ENCODE results near the gene KCNIP4. TPM values are rescaled to one million over a fixed set of nuclear protein-coding genes. Genes with fewer than 3 reads are reported as not detected.

The KCNIP4 gene
- total and polyA plus RNA-seq, 2 experiments from 2014 or later: 0.65 TPM; not detected in 1

GRCh38 chr4:21628116-21628670 lies 320.4 kb downstream of the KCNIP4 start:
- Histone ChIP-seq H3K4me1 (ENCODE audit: insufficient read depth) (no peaks in the 10 kb centered on the region), H3K4me2 (ENCODE audit: unreplicated experiment) (no peak overlapping the region), H3F3A (ENCODE audit: insufficient read depth) (no peaks in the 10 kb centered on the region), H3K27ac (no peak overlapping the region), H3K4me3 (no peak overlapping the region), H3K9me3 (ENCODE audit: low read depth) (no peaks in the 10 kb centered on the region), H3K9me2 (ENCODE audit: insufficient read depth) (no peaks in the 10 kb centered on the region), H3K9ac (no peak overlapping the region), H3K36me3 (ENCODE audit: low read depth) (no peaks in the 10 kb centered on the region), H3K79me2 (ENCODE audit: insufficient read depth) (no peaks in the 10 kb centered on the region), H4K20me1 (ENCODE audit: insufficient read depth) (no peaks in the 10 kb centered on the region), H3K27me3 (replicated peaks; ENCODE audit: insufficient read depth) (no peaks in the 10 kb centered on the region), H2AFZ (no peak overlapping the region)
- TF ChIP-seq EZH2phosphoT487 (IDR thresholded peaks at IDR 0.05; ENCODE audit: insufficient read depth, low read depth): no peak
- TF ChIP-seq EZH2 (IDR thresholded peaks at IDR 0.05; ENCODE audit: insufficient read depth, poor library complexity, severe bottlenecking): no peak
- in situ Hi-C loops (cut with MboI): no loop called here
- no peak for DNase-seq
- WGBS, 2 experiments (ENCODE audit: low coverage in 1 of 2, low lambda C conversion rate in 2 of 2, missing lambda C conversion rate in 2 of 2): 51 to 52% methylated on average over 4 of the region's 4 CpGs

DNA sequence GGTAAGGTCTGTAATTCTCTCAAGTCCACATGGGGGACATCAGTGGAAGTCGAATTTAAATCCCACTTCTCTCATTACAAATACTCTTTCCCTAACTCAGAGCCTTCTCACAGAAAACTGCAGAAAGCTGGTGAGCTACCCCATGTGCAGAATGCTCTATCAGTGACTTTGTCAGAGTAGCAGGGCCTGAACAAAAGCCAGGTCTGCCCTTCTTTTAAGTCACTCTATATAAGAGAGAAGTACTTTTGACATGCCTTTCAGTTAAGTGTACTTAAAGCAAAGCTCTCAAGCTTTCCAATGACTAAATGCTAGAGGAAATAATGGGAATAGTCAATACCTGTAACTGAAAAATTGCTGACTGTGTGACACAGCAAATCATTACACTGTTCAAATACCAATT lies 323.1 kb downstream of the KCNIP4 start:
- in situ Hi-C loops (cut with MboI): no loop called here
- 6% methylated on average over 1 of the region's 1 CpG for WGBS, 2 experiments (ENCODE audit: low coverage in 1 of 2, low lambda C conversion rate in 2 of 2, missing lambda C conversion rate in 2 of 2)

GRCh38 chr4:21605006-21605405 lies 343.6 kb downstream of the KCNIP4 start:
- Histone ChIP-seq H3K9ac (no peak overlapping the region), H4K20me1 (ENCODE audit: insufficient read depth) (no peaks in the 10 kb centered on the region), H3K4me3 (no peak overlapping the region), H3K27ac (no peak overlapping the region), H2AFZ (no peak overlapping the region), H3K4me1 (ENCODE audit: insufficient read depth) (no peaks in the 10 kb centered on the region), H3K9me2 (ENCODE audit: insufficient read depth) (no peaks in the 10 kb centered on the region), H3K4me2 (ENCODE audit: unreplicated experiment) (no peak overlapping the region), H3K36me3 (ENCODE audit: low read depth) (no peaks in the 10 kb centered on the region), H3K27me3 (replicated peaks; ENCODE audit: insufficient read depth) (no peaks in the 10 kb centered on the region), H3K9me3 (ENCODE audit: low read depth) (no peaks in the 10 kb centered on the region), H3K79me2 (ENCODE audit: insufficient read depth) (no peaks in the 10 kb centered on the region), H3F3A (ENCODE audit: insufficient read depth) (no peaks in the 10 kb centered on the region)
- WGBS, 2 experiments (ENCODE audit: low coverage in 1 of 2, low lambda C conversion rate in 2 of 2, missing lambda C conversion rate in 2 of 2): 31 to 40% methylated on average over 3 of the region's 3 CpGs
- no peak for DNase-seq
- no peak for TF ChIP-seq EZH2phosphoT487 (IDR thresholded peaks at IDR 0.05; ENCODE audit: insufficient read depth, low read depth)
- TF ChIP-seq EZH2 (IDR thresholded peaks at IDR 0.05; ENCODE audit: insufficient read depth, poor library complexity, severe bottlenecking): no peak
- in situ Hi-C loops (cut with MboI): no loop called here

More for the DNA sequence above, 323.1 kb downstream of the KCNIP4 start:
- no peaks in the 10 kb centered on the region for H3K4me1 ChIP-seq (ENCODE audit: insufficient read depth)
- H4K20me1 ChIP-seq (ENCODE audit: insufficient read depth): no peaks in the 10 kb centered on the region
- H3K36me3 ChIP-seq (ENCODE audit: low read depth): no peaks in the 10 kb centered on the region
- no peak overlapping the region for H3K9ac ChIP-seq
- no peak overlapping the region for H2AFZ ChIP-seq
- H3K27me3 ChIP-seq (replicated peaks; ENCODE audit: insufficient read depth): no peaks in the 10 kb centered on the region
- no peaks in the 10 kb centered on the region for H3K9me3 ChIP-seq (ENCODE audit: low read depth)
- H3K9me2 ChIP-seq (ENCODE audit: insufficient read depth): no peaks in the 10 kb centered on the region
- H3K4me2 ChIP-seq (ENCODE audit: unreplicated experiment): no peak overlapping the region
- H3K4me3 ChIP-seq: no peak overlapping the region
- no peaks in the 10 kb centered on the region for H3K79me2 ChIP-seq (ENCODE audit: insufficient read depth)
- no peaks in the 10 kb centered on the region for H3F3A ChIP-seq (ENCODE audit: insufficient read depth)
- no peak overlapping the region for H3K27ac ChIP-seq
- TF ChIP-seq EZH2 (IDR thresholded peaks at IDR 0.05; ENCODE audit: insufficient read depth, poor library complexity, severe bottlenecking): no peak
- no peak for TF ChIP-seq EZH2phosphoT487 (IDR thresholded peaks at IDR 0.05; ENCODE audit: insufficient read depth, low read depth)
- DNase-seq: no peak

- no peak for DNase-seq
- H3K9ac ChIP-seq: no peak overlapping the region
- H3K27me3 ChIP-seq (replicated peaks; ENCODE audit: insufficient read depth): no peaks in the 10 kb centered on the region; the same call in 1 of the 2 replicates
- WGBS, 2 experiments (ENCODE audit: low coverage in 1 of 2, low lambda C conversion rate in 2 of 2, missing lambda C conversion rate in 2 of 2): 31% methylated on average over 5 of the region's 5 CpGs
- no peak overlapping the region for H3K4me3 ChIP-seq
- no peaks in the 10 kb centered on the region for H3K79me2 ChIP-seq (ENCODE audit: insufficient read depth)
- H4K20me1 ChIP-seq (ENCODE audit: insufficient read depth): no peaks in the 10 kb centered on the region
- no peaks in the 10 kb centered on the region for H3F3A ChIP-seq (ENCODE audit: insufficient read depth)
- H3K27ac ChIP-seq: no peak overlapping the region
- no peaks in the 10 kb centered on the region for H3K9me3 ChIP-seq (ENCODE audit: low read depth)
- no peaks in the 10 kb centered on the region for H3K9me2 ChIP-seq (ENCODE audit: insufficient read depth)
- in situ Hi-C loops (cut with MboI): no loop called here
- no peaks in the 10 kb centered on the region for H3K4me1 ChIP-seq (ENCODE audit: insufficient read depth)
- no peak overlapping the region for H3K4me2 ChIP-seq (ENCODE audit: unreplicated experiment)
- H3K36me3 ChIP-seq (ENCODE audit: low read depth): no peaks in the 10 kb centered on the region
- no peak for TF ChIP-seq EZH2phosphoT487 (IDR thresholded peaks at IDR 0.05; ENCODE audit: insufficient read depth, low read depth)
- H2AFZ ChIP-seq: no peak overlapping the region
Observed at GRCh38 chr4:21596521-21596920, 352.1 kb downstream of the KCNIP4 start.

DNA sequence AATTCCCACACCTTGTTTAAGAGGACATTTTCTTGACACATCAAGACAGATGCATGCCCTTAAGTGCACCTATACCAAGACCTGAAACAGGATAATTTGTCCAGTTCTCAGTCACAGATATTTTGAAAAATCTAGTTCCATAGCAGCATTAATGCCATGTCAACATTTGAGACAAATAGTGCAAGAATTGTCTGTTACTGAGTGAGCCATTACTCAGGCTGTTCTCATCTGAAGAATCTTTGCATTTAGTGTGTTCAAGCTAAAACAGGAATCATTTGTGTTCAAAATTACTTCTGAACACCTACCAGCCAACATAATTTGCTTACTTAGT lies 354.9 kb downstream of the KCNIP4 start:
- Histone ChIP-seq H2AFZ (no peak overlapping the region), H3K27me3 (replicated peaks; ENCODE audit: insufficient read depth) (no peaks in the 10 kb centered on the region; the same call in 1 of the 2 replicates), H4K20me1 (ENCODE audit: insufficient read depth) (no peaks in the 10 kb centered on the region), H3K4me1 (ENCODE audit: insufficient read depth) (no peaks in the 10 kb centered on the region), H3K4me2 (ENCODE audit: unreplicated experiment) (no peak overlapping the region), H3K9ac (no peak overlapping the region), H3K36me3 (ENCODE audit: low read depth) (no peaks in the 10 kb centered on the region), H3K9me3 (ENCODE audit: low read depth) (no peaks in the 10 kb centered on the region), H3K9me2 (ENCODE audit: insufficient read depth) (no peaks in the 10 kb centered on the region), H3F3A (ENCODE audit: insufficient read depth) (no peaks in the 10 kb centered on the region), H3K27ac (no peak overlapping the region), H3K4me3 (no peak overlapping the region), H3K79me2 (ENCODE audit: insufficient read depth) (no peaks in the 10 kb centered on the region)
- no peak for DNase-seq
- in situ Hi-C loops (cut with MboI): no loop called here
- TF ChIP-seq EZH2 (IDR thresholded peaks at IDR 0.05; ENCODE audit: insufficient read depth, poor library complexity, severe bottlenecking): no peak
- TF ChIP-seq EZH2phosphoT487 (IDR thresholded peaks at IDR 0.05; ENCODE audit: insufficient read depth, low read depth): no peak

Measured in GM23248 (cell line).